MCF 10A (cell line): ENCODE data around the gene KRT81. TPM values are rescaled to one million over a fixed set of nuclear protein-coding genes. Genes with fewer than 3 reads are reported as not detected.

Experiments
- BruUV-seq: library from RNA; stranded (reverse); fragments of 400-500 nt; replicated peaks from 2 replicates; lab custom pipeline; 2021; lab: Mats Ljungman, UMichigan
- CTCF ChIA-PET: fragments of 300-600 bp; sonication (Branson Sonifier 250); formaldehyde crosslinking; extraction: SDS; loops from one replicate; lab custom pipeline; 2021; ENCODE audit warnings: antibody characterized with exemption, inconsistent platforms; lab: Yijun Ruan, JAX
- POLR2A ChIA-PET: fragments of 300-600, 350-650 bp; sonication (Branson Sonifier 250); formaldehyde crosslinking; extraction: SDS; loops from one replicate; lab custom pipeline; 2020; ENCODE audit warnings: antibody characterized with exemption, inconsistent platforms; lab: Yijun Ruan, JAX
- DNase-seq: peaks from one replicate; pipeline ENCODE4 v3.0.0-alpha.2; 2018; ENCODE audit not compliant: unreplicated experiment
- H3K27ac Mint-ChIP-seq: one replicate; pipeline ENCODE4 v1.8.0; 2022; ENCODE audit warnings: mild to moderate bottlenecking, low read depth, mixed read lengths; ENCODE audit not compliant: unreplicated experiment
- H3K27me3 Mint-ChIP-seq: one replicate; pipeline ENCODE4 v1.8.0; 2022; ENCODE audit warnings: mixed read lengths; ENCODE audit not compliant: insufficient read depth, unreplicated experiment
- H3K36me3 Mint-ChIP-seq: one replicate; pipeline ENCODE4 v1.8.0; 2022; ENCODE audit warnings: mild to moderate bottlenecking, moderate library complexity, mixed read lengths; ENCODE audit not compliant: insufficient read depth, unreplicated experiment
- H3K4me1 Mint-ChIP-seq: one replicate; pipeline ENCODE4 v1.8.0; 2022; ENCODE audit warnings: mixed read lengths; ENCODE audit not compliant: insufficient read depth, unreplicated experiment
- H3K4me3 Mint-ChIP-seq: one replicate; pipeline ENCODE4 v1.8.0; 2022; ENCODE audit warnings: mild to moderate bottlenecking, moderate library complexity, mixed read lengths; ENCODE audit not compliant: unreplicated experiment
- H3K9me3 Mint-ChIP-seq: one replicate; pipeline ENCODE4 v1.8.0; 2022; ENCODE audit warnings: mixed read lengths; ENCODE audit not compliant: unreplicated experiment
- CTCF ChIP-seq: fragments of 200-600 bp; IDR thresholded peaks from one replicate; pipeline ENCODE4 v1.8.0; 2022; ENCODE audit warnings: antibody characterized with exemption, mild to moderate bottlenecking; ENCODE audit not compliant: unreplicated experiment
- intact Hi-C: fragments of 100-400 bp; cut with micrococcal nuclease; formaldehyde crosslinking; loops from 2 replicates; pipeline ENCODE4 v1.14.1; 2022
- total RNA-seq: library from RNA; stranded (reverse); gene quantifications from 2 replicates; pipeline ENCODE4 v1.2.3, GENCODE V29; 2022

The KRT81 gene
- total RNA-seq, 1 experiment from 2014 or later = 2,023 TPM

- Mint-ChIP-seq H3K4me3 (no peak overlapping the region), H3K4me1 (peaks cover 71% of the 10 kb centered on the region), H3K27me3 (no peaks in the 10 kb centered on the region), H3K9me3 (no peaks in the 10 kb centered on the region), H3K36me3 (peaks cover 97% of the 10 kb centered on the region), H3K27ac (peak overlapping the region; percentile 67)
- TF ChIP-seq CTCF = no peak
- no peak for DNase-seq
- ChIA-PET POLR2A (interaction anchor here (0.5 to 1.4 kb wide), 6 partner anchors 8 to 710 kb away, joined by 3 to 5 read pairs (median 3); partner anchors contain the start of gene KRT18), CTCF (interaction anchor here (0.6 to 8.0 kb wide), 4 partner anchors 40 to 133 kb away, joined by 3 to 70 read pairs (median 4); no protein-coding TSS in a partner anchor)
- no TSS peak for BruUV-seq
- intact Hi-C loops = no loop called here
Observed at GRCh38 chr12:52238916-52239646, 52.3 kb downstream of the KRT81 start.

GRCh38 chr12:52238207-52238840 is 53.0 kb downstream of the KRT81 start:
- no peak overlapping the region for H3K4me3 Mint-ChIP-seq
- DNase-seq = peak; percentile 45
- H3K9me3 Mint-ChIP-seq = no peaks in the 10 kb centered on the region
- POLR2A ChIA-PET = interaction anchor here (0.5 to 1.8 kb wide), 9 partner anchors 8 to 711 kb away, joined by 3 to 8 read pairs (median 4); partner anchors contain the start of gene KRT18
- H3K27me3 Mint-ChIP-seq = no peaks in the 10 kb centered on the region
- CTCF ChIA-PET = interaction anchor here (0.6 to 8.0 kb wide), 6 partner anchors 9 to 134 kb away, joined by 3 to 70 read pairs (median 3); no protein-coding TSS in a partner anchor
- no TSS peak for BruUV-seq
- no peak for TF ChIP-seq CTCF
- peaks cover 89% of the 10 kb centered on the region for H3K36me3 Mint-ChIP-seq
- peak overlapping the region; percentile 67 for H3K27ac Mint-ChIP-seq
- intact Hi-C loops = no loop called here
- peaks cover 64% of the 10 kb centered on the region for H3K4me1 Mint-ChIP-seq

- no TSS peak for BruUV-seq
- H3K9me3 Mint-ChIP-seq = no peaks in the 10 kb centered on the region
- intact Hi-C loops = no loop called here
- peak overlapping the region; percentile 91 for H3K27ac Mint-ChIP-seq
- H3K4me1 Mint-ChIP-seq = peaks cover 64% of the 10 kb centered on the region
- H3K4me3 Mint-ChIP-seq = peak overlapping the region; percentile 91
- no peaks in the 10 kb centered on the region for H3K27me3 Mint-ChIP-seq
- DNase-seq = peak; percentile 1
- CTCF ChIA-PET = interaction anchor here (0.6 to 8.0 kb wide), 7 partner anchors 9 to 745 kb away, joined by 3 to 70 read pairs (median 4); no protein-coding TSS in a partner anchor
- POLR2A ChIA-PET = interaction anchor here (1.3 to 1.8 kb wide), 3 partner anchors 21 to 53 kb away, joined by 3 to 4 read pairs (median 4); no protein-coding TSS in a partner anchor
- TF ChIP-seq CTCF = no peak
- H3K36me3 Mint-ChIP-seq = peaks cover 71% of the 10 kb centered on the region
Observed at GRCh38 chr12:52236386-52237050, 54.8 kb downstream of the KRT81 start.

Other genes starting within 250 kb of the KRT81 start
- 0.69 and 2.9 TPM in 2 replicates for gene NR4A1, start 240.1 kb downstream of the KRT81 start, total RNA-seq
- 64.2 and 66.9 TPM in 2 replicates for gene ATG101, start 221.6 kb downstream of the KRT81 start, total RNA-seq
- not detected in 2 replicates for gene SMIM41, start 211.8 kb downstream of the KRT81 start, total RNA-seq
- 27.4 and 52.3 TPM in 2 replicates for gene KRT80, start 99.5 kb downstream of the KRT81 start, total RNA-seq
- 2,379 and 3,360 TPM in 2 replicates for gene KRT7, start 58.3 kb downstream of the KRT81 start, total RNA-seq
- 37.8 and 45.1 TPM in 2 replicates for gene KRT86, start 16.9 kb downstream of the KRT81 start, total RNA-seq
- 12.2 and 14.5 TPM in 2 replicates for gene KRT83, start 29.9 kb upstream of the KRT81 start, total RNA-seq
- 0.23 TPM in 1 of 2 replicates, not detected in the other for gene KRT85, start 75.9 kb upstream of the KRT81 start, total RNA-seq
- not detected in 2 replicates for gene KRT84, start 94.1 kb upstream of the KRT81 start, total RNA-seq
- gene KRT82, start 114.8 kb upstream of the KRT81 start, total RNA-seq = not detected in 2 replicates
- gene KRT75, start 142.8 kb upstream of the KRT81 start, total RNA-seq = not detected in 2 replicates
- 2.3 and 3.3 TPM in 2 replicates for gene KRT6B, start 160.6 kb upstream of the KRT81 start, total RNA-seq
- 0.19 and 0.44 TPM in 2 replicates for gene KRT6C, start 182.3 kb upstream of the KRT81 start, total RNA-seq
- 1,403 and 1,688 TPM in 2 replicates for gene KRT6A, start 201.7 kb upstream of the KRT81 start, total RNA-seq
- gene KRT5, start 228.9 kb upstream of the KRT81 start, total RNA-seq = 1,273 and 3,552 TPM in 2 replicates